ENCODE data around the gene SLC25A21. TPM values are rescaled to one million over a fixed set of nuclear protein-coding genes. Genes with fewer than 3 reads are reported as not detected.
"Not testable (repeated sequence)": the region's sequence is repeated elsewhere in the genome, so short reads cannot be mapped to it uniquely, and the experiment has no call there.

Gene SLC25A21
- 0.87 and 1.8 TPM in 2 replicates for total RNA-seq (2012; rRNA removed)

- Histone ChIP-seq H3K36me3 (ENCODE audit: insufficient read depth, low read length) (no peaks in the 10 kb centered on the region), H3K4me3 (ENCODE audit: low read length) (peak within 1 kb of the TSS; percentile 84), H3K9ac (ENCODE audit: low read depth, low read length) (peak within 1 kb of the TSS; percentile 79), H3K9me3 (replicated peaks; ENCODE audit: low read length) (no peaks in the 10 kb centered on the region), H3K4me1 (ENCODE audit: control insufficient read depth, insufficient read depth, low read length) (peaks cover 3% of the 10 kb centered on the region), H3K27me3 (ENCODE audit: control insufficient read depth, insufficient read depth, low read length) (no peaks in the 10 kb centered on the region), H3K4me2 (ENCODE audit: low read length) (peak within 1 kb of the TSS; percentile 93)
Measured at GRCh38 chr14:37172024-37172869, at the start of gene SLC25A21. Gene SLC25A21, minus strand, starts transcription at chr14:37172606.

GRCh38 chr14:37221073-37221472, 48.7 kb upstream of the SLC25A21 start:
- H3K36me3 ChIP-seq (ENCODE audit: insufficient read depth, low read length), result no peaks in the 10 kb centered on the region
- H3K9me3 ChIP-seq (replicated peaks; ENCODE audit: low read length), result no peaks in the 10 kb centered on the region
- no peaks in the 10 kb centered on the region for H3K4me1 ChIP-seq (ENCODE audit: control insufficient read depth, insufficient read depth, low read length)
- H3K9ac ChIP-seq (ENCODE audit: low read depth, low read length), result no peak overlapping the region
- H3K4me3 ChIP-seq (ENCODE audit: low read length), result no peak overlapping the region
- no peaks in the 10 kb centered on the region for H3K27me3 ChIP-seq (ENCODE audit: control insufficient read depth, insufficient read depth, low read length)
- H3K4me2 ChIP-seq (ENCODE audit: low read length), result no peak overlapping the region

- H3K4me1 ChIP-seq (ENCODE audit: control insufficient read depth, insufficient read depth, low read length), result no peaks in the 10 kb centered on the region
- H3K36me3 ChIP-seq (ENCODE audit: insufficient read depth, low read length), result no peaks in the 10 kb centered on the region
- no peaks in the 10 kb centered on the region for H3K27me3 ChIP-seq (ENCODE audit: control insufficient read depth, insufficient read depth, low read length)
- H3K9me3 ChIP-seq (replicated peaks; ENCODE audit: low read length), result no peaks in the 10 kb centered on the region
- no peak overlapping the region for H3K9ac ChIP-seq (ENCODE audit: low read depth, low read length)
- no peak overlapping the region for H3K4me2 ChIP-seq (ENCODE audit: low read length)
- H3K4me3 ChIP-seq (ENCODE audit: low read length), result no peak overlapping the region
Measured at GRCh38 chr14:37215345-37215744, 42.9 kb upstream of the SLC25A21 start.

DNA sequence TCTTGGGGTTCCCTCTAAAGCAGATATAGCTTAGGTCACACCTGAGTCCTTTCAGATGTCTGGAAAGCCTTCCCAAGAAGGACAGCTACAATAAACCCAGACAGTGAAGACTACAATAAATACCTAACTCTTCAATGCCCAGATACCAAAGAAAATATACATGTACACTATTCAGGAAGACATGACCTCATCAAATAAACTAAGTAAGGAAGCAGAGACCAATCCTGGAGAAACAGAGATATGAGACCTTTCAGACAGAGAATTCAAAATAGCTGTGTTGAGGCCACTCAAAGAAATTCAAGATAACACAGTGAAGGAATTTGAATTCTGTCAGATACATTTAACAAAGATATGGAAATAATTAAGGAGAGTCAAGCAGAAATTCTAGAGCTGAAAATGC, 40.6 kb upstream of the SLC25A21 start:
- Histone ChIP-seq H3K36me3 (ENCODE audit: insufficient read depth, low read length) (no peaks in the 10 kb centered on the region), H3K9me3 (replicated peaks; ENCODE audit: low read length) (no peaks in the 10 kb centered on the region), H3K27me3 (ENCODE audit: control insufficient read depth, insufficient read depth, low read length) (no peaks in the 10 kb centered on the region), H3K4me3 (ENCODE audit: low read length) (no peak overlapping the region), H3K9ac (ENCODE audit: low read depth, low read length) (no peak overlapping the region), H3K4me2 (ENCODE audit: low read length) (no peak overlapping the region), H3K4me1 (ENCODE audit: control insufficient read depth, insufficient read depth, low read length) (no peaks in the 10 kb centered on the region)

GRCh38 chr14:37210448-37210847, 38.0 kb upstream of the SLC25A21 start:
- Histone ChIP-seq H3K27me3 (ENCODE audit: control insufficient read depth, insufficient read depth, low read length) (no peaks in the 10 kb centered on the region), H3K4me2 (ENCODE audit: low read length) (no peak overlapping the region), H3K4me1 (ENCODE audit: control insufficient read depth, insufficient read depth, low read length) (no peaks in the 10 kb centered on the region), H3K4me3 (ENCODE audit: low read length) (no peak overlapping the region), H3K36me3 (ENCODE audit: insufficient read depth, low read length) (no peaks in the 10 kb centered on the region), H3K9ac (ENCODE audit: low read depth, low read length) (no peak overlapping the region), H3K9me3 (replicated peaks; ENCODE audit: low read length) (no peaks in the 10 kb centered on the region)

- not testable (repeated sequence) for H3K27me3 ChIP-seq (ENCODE audit: control insufficient read depth, insufficient read depth, low read length); H3K9me3 ChIP-seq (replicated peaks; ENCODE audit: low read length); H3K4me3 ChIP-seq (ENCODE audit: low read length); H3K4me1 ChIP-seq (ENCODE audit: control insufficient read depth, insufficient read depth, low read length); H3K9ac ChIP-seq (ENCODE audit: low read depth, low read length); H3K36me3 ChIP-seq (ENCODE audit: insufficient read depth, low read length); H3K4me2 ChIP-seq (ENCODE audit: low read length)
Measured at GRCh38 chr14:37209617-37210016, 37.2 kb upstream of the SLC25A21 start.

- not testable (repeated sequence) for H3K36me3 ChIP-seq (ENCODE audit: insufficient read depth, low read length); H3K9ac ChIP-seq (ENCODE audit: low read depth, low read length)
Measured at GRCh38 chr14:37205623-37206605, 33.5 kb upstream of the SLC25A21 start.

GRCh38 chr14:37203423-37203822, 31.0 kb upstream of the SLC25A21 start:
- H3K36me3 ChIP-seq (ENCODE audit: insufficient read depth, low read length), result no peaks in the 10 kb centered on the region
- H3K4me2 ChIP-seq (ENCODE audit: low read length), result no peak overlapping the region
- no peak overlapping the region for H3K4me3 ChIP-seq (ENCODE audit: low read length)

More at GRCh38 chr14:37205623-37206605, 33.5 kb upstream of the SLC25A21 start:
- H3K4me2 ChIP-seq (ENCODE audit: low read length); H3K4me1 ChIP-seq (ENCODE audit: control insufficient read depth, insufficient read depth, low read length); H3K9me3 ChIP-seq (replicated peaks; ENCODE audit: low read length); H3K27me3 ChIP-seq (ENCODE audit: control insufficient read depth, insufficient read depth, low read length); H3K4me3 ChIP-seq (ENCODE audit: low read length): not testable (repeated sequence)

DNA sequence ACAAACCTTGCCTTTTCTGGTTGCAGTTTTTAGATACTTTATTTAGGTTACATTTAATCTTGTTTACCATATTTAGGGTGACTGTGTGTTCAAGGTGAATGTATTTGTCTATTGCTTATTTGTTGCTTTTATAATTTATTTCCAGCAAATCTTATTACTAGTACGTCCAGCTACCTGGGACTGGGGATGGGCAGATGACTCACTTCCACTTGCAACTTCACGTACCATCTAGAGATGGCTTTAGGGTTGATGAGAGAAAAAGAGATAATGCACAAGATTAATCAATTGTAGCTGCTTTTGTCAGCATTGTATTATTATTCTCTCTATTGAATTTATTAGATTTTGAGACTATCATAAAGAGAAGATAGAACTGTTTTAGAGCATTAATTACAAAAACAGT, 30.4 kb upstream of the SLC25A21 start:
- H3K36me3 ChIP-seq (ENCODE audit: insufficient read depth, low read length), result no peaks in the 10 kb centered on the region
- H3K27me3 ChIP-seq (ENCODE audit: control insufficient read depth, insufficient read depth, low read length), result no peaks in the 10 kb centered on the region
- H3K4me1 ChIP-seq (ENCODE audit: control insufficient read depth, insufficient read depth, low read length), result peaks cover 4% of the 10 kb centered on the region
- no peak overlapping the region for H3K4me3 ChIP-seq (ENCODE audit: low read length)
- H3K4me2 ChIP-seq (ENCODE audit: low read length), result no peak overlapping the region
- no peak overlapping the region for H3K9ac ChIP-seq (ENCODE audit: low read depth, low read length)
- H3K9me3 ChIP-seq (replicated peaks; ENCODE audit: low read length), result no peaks in the 10 kb centered on the region

More at GRCh38 chr14:37203423-37203822, 31.0 kb upstream of the SLC25A21 start:
- Histone ChIP-seq H3K9ac (ENCODE audit: low read depth, low read length) (no peak overlapping the region), H3K4me1 (ENCODE audit: control insufficient read depth, insufficient read depth, low read length) (peaks cover 3% of the 10 kb centered on the region), H3K27me3 (ENCODE audit: control insufficient read depth, insufficient read depth, low read length) (no peaks in the 10 kb centered on the region), H3K9me3 (replicated peaks; ENCODE audit: low read length) (no peaks in the 10 kb centered on the region)

- H3K27me3 ChIP-seq (ENCODE audit: control insufficient read depth, insufficient read depth, low read length), result no peaks in the 10 kb centered on the region
- H3K4me3 ChIP-seq (ENCODE audit: low read length), result no peak overlapping the region
- H3K9ac ChIP-seq (ENCODE audit: low read depth, low read length), result no peak overlapping the region
- no peak overlapping the region for H3K4me2 ChIP-seq (ENCODE audit: low read length)
- no peaks in the 10 kb centered on the region for H3K9me3 ChIP-seq (replicated peaks; ENCODE audit: low read length)
- peaks cover 6% of the 10 kb centered on the region for H3K4me1 ChIP-seq (ENCODE audit: control insufficient read depth, insufficient read depth, low read length)
- no peaks in the 10 kb centered on the region for H3K36me3 ChIP-seq (ENCODE audit: insufficient read depth, low read length)
Measured at GRCh38 chr14:37202265-37202664, 29.9 kb upstream of the SLC25A21 start.

- Histone ChIP-seq H3K4me3 (ENCODE audit: low read length) (no peak overlapping the region), H3K27me3 (ENCODE audit: control insufficient read depth, insufficient read depth, low read length) (no peaks in the 10 kb centered on the region)
Measured at GRCh38 chr14:37201724-37202123, 29.3 kb upstream of the SLC25A21 start.

More at GRCh38 chr14:37201724-37202123, 29.3 kb upstream of the SLC25A21 start:
- Histone ChIP-seq H3K9me3 (replicated peaks; ENCODE audit: low read length) (no peaks in the 10 kb centered on the region), H3K4me2 (ENCODE audit: low read length) (no peak overlapping the region), H3K36me3 (ENCODE audit: insufficient read depth, low read length) (no peaks in the 10 kb centered on the region), H3K4me1 (ENCODE audit: control insufficient read depth, insufficient read depth, low read length) (peaks cover 7% of the 10 kb centered on the region), H3K9ac (ENCODE audit: low read depth, low read length) (no peak overlapping the region)
